GM12891 (cell line): ENCODE measurements around the gene KCNQ5.

Experiments
- PAX5 ChIP-seq: IDR thresholded peaks from 2 replicates; pipeline ENCODE4 v1.6.1; 2011; ENCODE audit warnings: low read length, moderate library complexity, mild to moderate bottlenecking; ENCODE audit not compliant: insufficient read depth, severe bottlenecking
- POLR2A ChIP-seq: IDR thresholded peaks from 2 replicates; pipeline ENCODE4 v1.6.1; 2011; ENCODE audit warnings: low read depth, low read length, control low read depth
- POLR2AphosphoS5 ChIP-seq: IDR thresholded peaks from 2 replicates; pipeline ENCODE4 v1.6.1; 2011; ENCODE audit warnings: low read depth, low read length, control low read depth
- SPI1 ChIP-seq: IDR thresholded peaks from 2 replicates; pipeline ENCODE4 v1.6.1; 2011; ENCODE audit warnings: low read depth, low read length, control low read depth

DNA sequence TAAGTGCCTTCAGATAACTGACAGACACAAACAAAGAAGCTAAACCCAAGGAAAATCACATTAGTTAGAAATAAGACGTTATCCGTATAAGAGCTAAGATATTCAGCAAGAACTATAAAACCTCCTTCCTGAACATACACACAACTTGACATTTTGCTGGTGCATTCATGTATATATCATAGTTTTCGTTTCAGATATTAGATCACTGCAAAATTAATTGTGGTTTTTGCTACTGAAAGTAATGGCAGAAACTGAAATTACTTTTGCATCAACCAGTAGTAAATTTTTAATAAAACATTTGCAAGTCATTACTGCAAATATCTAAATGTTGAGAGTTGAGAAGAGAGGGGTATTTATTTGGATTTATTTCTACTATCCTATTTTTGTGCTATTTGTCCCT lies 26.1 kb upstream of the KCNQ5 start:
- TF ChIP-seq POLR2A, result no peak
- TF ChIP-seq SPI1, result no peak
- no peak for TF ChIP-seq POLR2AphosphoS5
- TF ChIP-seq PAX5, result no peak
